Measurements from ENCODE around the gene FDXR.
A peak's percentile ranks its signal among the peaks of the same experiment; 100 is the strongest.

The FDXR gene

GRCh38 chr17:74872313-74873036 is at the start of gene FDXR:
FDXR (minus strand) TSS chr17:74872994; CDS start chr17:74872944, 50 bp downstream.
- no peaks in the 10 kb centered on the region for H3K9me3 ChIP-seq (replicated peaks; ENCODE audit: insufficient read depth, low read length)
- peak within 1 kb of the TSS; percentile 98 for H3K4me2 ChIP-seq (ENCODE audit: low read depth, low read length)
- no peak for DNase-seq
- peak within 1 kb of the TSS; percentile 56; the same call in 1 of the 2 replicates for H3K27ac ChIP-seq (ENCODE audit: low read length)
- peak within 1 kb of the TSS; percentile 86 for H3K9ac ChIP-seq (ENCODE audit: low read length)
- H3K9me2 ChIP-seq (replicated peaks; ENCODE audit: insufficient read depth, low read length): no peaks in the 10 kb centered on the region
- TF ChIP-seq CTCF (IDR thresholded peaks at IDR 0.05; ENCODE audit: low read length) (no peak), EZH2phosphoT487 (IDR thresholded peaks at IDR 0.05; ENCODE audit: low read length) (no peak), EZH2 (optimal IDR thresholded peaks at IDR 0.05; ENCODE audit: low read depth, low read length) (no peak)
- H3F3A ChIP-seq (ENCODE audit: insufficient read depth, low read length): 0 out of 2 replicates have a peak, but pooled peaks cover 4% of the 10 kb centered on the region
- peak within 1 kb of the TSS; percentile 97 for H2AFZ ChIP-seq (ENCODE audit: low read length)
- peaks cover 24% of the 10 kb centered on the region; the same call in 1 of the 2 replicates for H3K4me1 ChIP-seq (ENCODE audit: low read length)
- H4K20me1 ChIP-seq (ENCODE audit: insufficient read depth, low read length): no peaks in the 10 kb centered on the region
- H3K4me3 ChIP-seq (ENCODE audit: low read length): peak within 1 kb of the TSS; percentile 87
- H3K27me3 ChIP-seq (replicated peaks; ENCODE audit: insufficient read depth, low read length): peaks cover 6% of the 10 kb centered on the region
- H3K36me3 ChIP-seq (replicated peaks; ENCODE audit: insufficient read depth, low read length): no peaks in the 10 kb centered on the region
- no peaks in the 10 kb centered on the region for H3K79me2 ChIP-seq (ENCODE audit: low read length)

GRCh38 chr17:74922172-74922571 is 49.4 kb upstream of the FDXR start:
- Histone ChIP-seq H3K9me3 (replicated peaks; ENCODE audit: insufficient read depth, low read length) (no peaks in the 10 kb centered on the region), H3K27ac (ENCODE audit: low read length) (no peak overlapping the region), H4K20me1 (ENCODE audit: insufficient read depth, low read length) (no peaks in the 10 kb centered on the region; the same call in 1 of the 2 replicates), H3K4me2 (ENCODE audit: low read depth, low read length) (no peak overlapping the region), H3F3A (ENCODE audit: insufficient read depth, low read length) (no peaks in the 10 kb centered on the region), H3K36me3 (replicated peaks; ENCODE audit: insufficient read depth, low read length) (no peaks in the 10 kb centered on the region), H3K9me2 (replicated peaks; ENCODE audit: insufficient read depth, low read length) (no peaks in the 10 kb centered on the region), H3K9ac (ENCODE audit: low read length) (no peak overlapping the region), H3K79me2 (ENCODE audit: low read length) (no peaks in the 10 kb centered on the region), H3K27me3 (replicated peaks; ENCODE audit: insufficient read depth, low read length) (peaks cover 97% of the 10 kb centered on the region), H3K4me3 (ENCODE audit: low read length) (no peak overlapping the region), H3K4me1 (ENCODE audit: low read length) (no peaks in the 10 kb centered on the region), H2AFZ (ENCODE audit: low read length) (no peak overlapping the region)
- no peak for DNase-seq
- TF ChIP-seq EZH2 (optimal IDR thresholded peaks at IDR 0.05; ENCODE audit: low read depth, low read length): no peak
- no peak for TF ChIP-seq CTCF (IDR thresholded peaks at IDR 0.05; ENCODE audit: low read length)
- no peak for TF ChIP-seq EZH2phosphoT487 (IDR thresholded peaks at IDR 0.05; ENCODE audit: low read length)

- no peaks in the 10 kb centered on the region for H3K9me2 ChIP-seq (replicated peaks; ENCODE audit: insufficient read depth, low read length)
- H3K27me3 ChIP-seq (replicated peaks; ENCODE audit: insufficient read depth, low read length): peaks cover 97% of the 10 kb centered on the region
- H3K4me1 ChIP-seq (ENCODE audit: low read length): no peaks in the 10 kb centered on the region
- no peaks in the 10 kb centered on the region; the same call in 1 of the 2 replicates for H4K20me1 ChIP-seq (ENCODE audit: insufficient read depth, low read length)
- no peak overlapping the region for H2AFZ ChIP-seq (ENCODE audit: low read length)
- H3K4me2 ChIP-seq (ENCODE audit: low read depth, low read length): no peak overlapping the region
- H3K36me3 ChIP-seq (replicated peaks; ENCODE audit: insufficient read depth, low read length): no peaks in the 10 kb centered on the region
- no peak overlapping the region for H3K27ac ChIP-seq (ENCODE audit: low read length)
- no peaks in the 10 kb centered on the region for H3K79me2 ChIP-seq (ENCODE audit: low read length)
- H3K4me3 ChIP-seq (ENCODE audit: low read length): no peak overlapping the region
- no peak for DNase-seq
- TF ChIP-seq EZH2 (optimal IDR thresholded peaks at IDR 0.05; ENCODE audit: low read depth, low read length): no peak
- no peak for TF ChIP-seq EZH2phosphoT487 (IDR thresholded peaks at IDR 0.05; ENCODE audit: low read length)
- no peak for TF ChIP-seq CTCF (IDR thresholded peaks at IDR 0.05; ENCODE audit: low read length)
- H3K9ac ChIP-seq (ENCODE audit: low read length): no peak overlapping the region
- no peaks in the 10 kb centered on the region for H3K9me3 ChIP-seq (replicated peaks; ENCODE audit: insufficient read depth, low read length)
- H3F3A ChIP-seq (ENCODE audit: insufficient read depth, low read length): no peaks in the 10 kb centered on the region
These were observed 49.0 kb upstream of the FDXR start for GRCh38 chr17:74921769-74922168.

Data from MM.1S (cell line).